Right atrium auricular region (tissue), 2 donors: ENCODE results near the gene ARID3C. TPM values are rescaled to one million over a fixed set of nuclear protein-coding genes. Genes with fewer than 3 reads are reported as not detected.

Source experiments
- DNase-seq: peaks from one replicate; pipeline ENCODE4 v3.0.0-alpha.2; 2019; ENCODE audit warnings: low spot score
- H3K27ac ChIP-seq, 2 donors: fragments of 200-600 bp; sonication (generic); 1 replicate in 1 of 2; 2 replicates in 1 of 2; pipeline ENCODE4 v1.5.1; 2016 to 2019
- H3K27me3 ChIP-seq, 2 donors: fragments of 200-600 bp; sonication (generic); one replicate each; pipeline versions ENCODE4 v1.5.1 to v1.6.0; 2017 to 2019
- H3K36me3 ChIP-seq: fragments of 200-600 bp; sonication (generic); one replicate; pipeline ENCODE4 v1.5.1; 2016
- H3K4me1 ChIP-seq, 2 donors: fragments of 200-600 bp; sonication (generic); one replicate each; pipeline versions ENCODE4 v1.5.1 to v1.6.0; 2017 to 2019
- H3K4me3 ChIP-seq, 2 donors: fragments of 200-600 bp; sonication (generic); 1 replicate in 1 of 2; 2 replicates in 1 of 2; pipeline ENCODE4 v1.5.1; 2017 to 2019; ENCODE audit warnings: mild to moderate bottlenecking in 1 of 2, moderate library complexity in 1 of 2
- H3K9me3 ChIP-seq, 2 donors: fragments of 200-600 bp; sonication (generic); one replicate each; pipeline ENCODE4 v1.5.1; 2019
- CTCF ChIP-seq, 2 donors: fragments of 200-600 bp; sonication (generic); IDR thresholded peaks; one replicate each; pipeline ENCODE4 v1.5.1; 2019; ENCODE audit warnings: antibody characterized with exemption in 2 of 2
- total RNA-seq, 2 donors: library from RNA; depleted of rRNA; stranded (reverse); fragments of >200 nt; gene quantifications; one replicate each; pipeline ENCODE4 v1.1.0, GENCODE V29; 2016

ARID3C gene
- total RNA-seq, result not detected

GRCh38 chr9:34628656-34629490 lies at the start of gene ARID3C:
TSS of gene ARID3C (minus strand) at chr9:34629066. CDS start at chr9:34628014, 1,052 bp downstream.
- Histone ChIP-seq H3K27ac (no peak within 1 kb of the TSS), H3K4me3 (peak within 1 kb of the TSS; percentile 31 to 49), H3K27me3 (peaks cover 10 to 32% of the 10 kb centered on the region in 2 donors), H3K36me3 (no peaks in the 10 kb centered on the region), H3K4me1 (peaks cover 0 to 19% of the 10 kb centered on the region in 2 donors), H3K9me3 (no peaks in the 10 kb centered on the region)
- DNase-seq, result no peak
- no peak for TF ChIP-seq CTCF (IDR thresholded peaks at IDR 0.05)

- no peak for DNase-seq
- Histone ChIP-seq H3K27ac (no peak overlapping the region), H3K9me3 (no peaks in the 10 kb centered on the region), H3K4me1 (no peaks in the 10 kb centered on the region), H3K27me3 (no peaks in the 10 kb centered on the region), H3K36me3 (no peaks in the 10 kb centered on the region), H3K4me3 (no peak overlapping the region)
- TF ChIP-seq CTCF (IDR thresholded peaks at IDR 0.05), result no peak
These were observed 47.0 kb upstream of the ARID3C start for GRCh38 chr9:34675869-34676268.

- H3K4me1 ChIP-seq, result no peaks in the 10 kb centered on the region
- H3K4me3 ChIP-seq, result no peak overlapping the region
- TF ChIP-seq CTCF (IDR thresholded peaks at IDR 0.05), result peak in 1 of 2 donors; percentile 61
- no peaks in the 10 kb centered on the region for H3K27me3 ChIP-seq
- no peak for DNase-seq
- H3K27ac ChIP-seq, result no peak overlapping the region
- H3K36me3 ChIP-seq, result no peaks in the 10 kb centered on the region
- H3K9me3 ChIP-seq, result no peaks in the 10 kb centered on the region
These were observed 46.3 kb upstream of the ARID3C start for GRCh38 chr9:34675048-34675714.

- H3K27ac ChIP-seq, result no peak overlapping the region
- no peak for DNase-seq
These were observed 45.6 kb upstream of the ARID3C start for GRCh38 chr9:34674440-34674839.

GRCh38 chr9:34671307-34671706 lies 42.4 kb upstream of the ARID3C start:
- no peaks in the 10 kb centered on the region for H3K36me3 ChIP-seq
- no peak for TF ChIP-seq CTCF (IDR thresholded peaks at IDR 0.05)
- no peaks in the 10 kb centered on the region for H3K9me3 ChIP-seq
- DNase-seq, result no peak
- H3K27me3 ChIP-seq, result no peaks in the 10 kb centered on the region
- no peak overlapping the region for H3K4me3 ChIP-seq
- H3K27ac ChIP-seq, result no peak overlapping the region
- peaks cover 0 to 7% of the 10 kb centered on the region in 2 donors for H3K4me1 ChIP-seq

More at GRCh38 chr9:34674440-34674839, 45.6 kb upstream of the ARID3C start:
- Histone ChIP-seq H3K4me1 (no peaks in the 10 kb centered on the region), H3K4me3 (no peak overlapping the region), H3K36me3 (no peaks in the 10 kb centered on the region), H3K27me3 (no peaks in the 10 kb centered on the region), H3K9me3 (no peaks in the 10 kb centered on the region)
- TF ChIP-seq CTCF (IDR thresholded peaks at IDR 0.05), result no peak
